HepG2 (cell line): ENCODE data around the gene COL2A1. TPM values are rescaled to one million over a fixed set of nuclear protein-coding genes. Genes with fewer than 3 reads are reported as not detected.

Experiments used
- ATAC-seq: fragments of 200-7000 bp; cut with Tn5 transposase; 3 replicates; pipeline ENCODE4 v1.9.1; 2020; ENCODE audit warnings: mild to moderate bottlenecking, moderate library complexity
- BruUV-seq: library from RNA; stranded (reverse); fragments of 400-500 nt; replicated peaks from 2 replicates; lab custom pipeline; 2021; lab: Mats Ljungman, UMichigan
- CTCF ChIA-PET: fragments of 300-600 bp; formaldehyde crosslinking; extraction: SDS; loops from one replicate; lab custom pipeline; 2021; ENCODE audit warnings: low total read pairs, inconsistent platforms, low intra/inter-chr PET ratio; lab: Yijun Ruan, JAX
- POLR2A ChIA-PET: fragments of 350-600 bp; sonication (Branson Sonifier 250); formaldehyde crosslinking; loops from one replicate; lab custom pipeline; 2020; ENCODE audit warnings: antibody characterized with exemption, inconsistent platforms; lab: Yijun Ruan, JAX
- DNase-seq: peaks from one replicate; pipeline ENCODE4 v3.0.0-alpha.2; 2015; ENCODE audit warnings: low spot score
- FAIRE-seq: peaks from 3 replicates; lab custom pipeline; 2011; peaks lifted over from hg19 to GRCh38; lab: Jason Lieb, UNC
- H2AFZ ChIP-seq: one replicate; pipeline ENCODE4 v1.6.1; 2011; ENCODE audit warnings: low read length, inconsistent platforms
- H3K27ac ChIP-seq: fragments of 300-600 bp; 3 replicates; pipeline ENCODE4 v1.8.0; 2011; ENCODE audit warnings: mixed run types, mild to moderate bottlenecking, mixed read lengths, low read length, inconsistent platforms; ENCODE audit not compliant: insufficient read depth; ENCODE audit errors: extremely low read length
- H3K27me3 ChIP-seq, 2 experiments: fragments of 200-600 bp in 1 of 2; 2 replicates in 1 of 2; 3 replicates in 1 of 2; pipeline versions ENCODE4 v1.6.0 to v1.8.0; 2011; ENCODE audit warnings: low read length in 2 of 2, mild to moderate bottlenecking in 2 of 2, moderate library complexity in 2 of 2, inconsistent platforms in 1 of 2; ENCODE audit not compliant: insufficient read depth in 2 of 2, control insufficient read depth in 1 of 2
- H3K36me3 ChIP-seq, 2 experiments: fragments of 200-600 bp in 1 of 2; replicated peaks in 1 of 2; 2 replicates in 1 of 2; 3 replicates in 1 of 2; pipeline versions ENCODE4 v1.5.1 to v1.8.0; 2011; ENCODE audit warnings: low read length in 2 of 2, inconsistent platforms in 1 of 2; ENCODE audit not compliant: insufficient read depth in 2 of 2, control insufficient read depth in 1 of 2
- H3K4me1 ChIP-seq: 2 replicates; pipeline ENCODE4 v1.5.1; 2012; ENCODE audit warnings: low read length, inconsistent platforms; ENCODE audit not compliant: insufficient read depth
- H3K4me2 ChIP-seq: 2 replicates; pipeline ENCODE4 v1.6.0; 2011; ENCODE audit warnings: low read depth, low read length, inconsistent platforms
- H3K4me3 ChIP-seq, 3 experiments: fragments of 200-600 bp in 1 of 3; sonication (generic), shearing (Covaris generic) in 1 of 3; replicated peaks in 1 of 3; 2 replicates each; pipeline ENCODE4 v1.5.1; 2011 to 2016; ENCODE audit warnings: low read length in 3 of 3, inconsistent platforms in 2 of 3, low read depth in 2 of 3, mild to moderate bottlenecking in 2 of 3, control low read depth in 1 of 3, mixed read lengths in 1 of 3; ENCODE audit not compliant: insufficient read depth in 1 of 3
- H3K79me2 ChIP-seq: one replicate; pipeline ENCODE4 v1.6.1; 2011; ENCODE audit warnings: low read length, inconsistent platforms; ENCODE audit not compliant: insufficient read depth
- H3K9ac ChIP-seq: 2 replicates; pipeline ENCODE4 v1.6.0; 2011; ENCODE audit warnings: mild to moderate bottlenecking, low read depth, low read length, inconsistent platforms; ENCODE audit not compliant: insufficient read depth
- H3K9me3 ChIP-seq: 2 replicates; pipeline ENCODE4 v1.5.1; 2012; ENCODE audit warnings: mild to moderate bottlenecking, low read length
- H4K20me1 ChIP-seq: 2 replicates; pipeline ENCODE4 v1.6.0; 2011; ENCODE audit warnings: inconsistent platforms, mild to moderate bottlenecking, low read length, moderate library complexity; ENCODE audit not compliant: insufficient read depth
- CBFB ChIP-seq: sonication (generic); formaldehyde crosslinking; IDR thresholded peaks from 2 replicates; pipeline ENCODE4 v1.4.0; 2020; ENCODE audit warnings: missing genetic modification reagents
- DNMT1 ChIP-seq: sonication (generic); formaldehyde crosslinking; IDR thresholded peaks from 2 replicates; pipeline ENCODE4 v1.5.1; 2020; ENCODE audit warnings: mild to moderate bottlenecking, missing genetic modification reagents
- JUNB ChIP-seq: sonication (generic); formaldehyde crosslinking; IDR thresholded peaks from 2 replicates; pipeline ENCODE4 v1.8.0; 2022; ENCODE audit warnings: missing genetic modification reagents, mild to moderate bottlenecking, borderline replicate concordance
- KDM3A ChIP-seq: IDR thresholded peaks from 2 replicates; pipeline ENCODE4 v1.6.1; 2018; ENCODE audit warnings: low read depth, missing compliant biosample characterization
- KLF12 ChIP-seq: sonication (generic); formaldehyde crosslinking; IDR thresholded peaks from 2 replicates; pipeline ENCODE4 v1.4.0; 2020; ENCODE audit warnings: missing genetic modification reagents, borderline replicate concordance
- MIXL1 ChIP-seq: IDR thresholded peaks from 2 replicates; pipeline ENCODE4 v1.6.1; 2016
- MTERF4 ChIP-seq: sonication (generic); formaldehyde crosslinking; IDR thresholded peaks from 2 replicates; pipeline ENCODE4 v1.8.0; 2023; ENCODE audit warnings: mild to moderate bottlenecking, missing genetic modification reagents
- PRPF4 ChIP-seq: fragments of 200-400 bp; formaldehyde crosslinking; IDR thresholded peaks from 2 replicates; pipeline ENCODE4 v1.6.1; 2016; ENCODE audit warnings: low read length, low read depth; ENCODE audit not compliant: poor library complexity, severe bottlenecking
- SMAD3 ChIP-seq: sonication (generic); formaldehyde crosslinking; IDR thresholded peaks from 2 replicates; pipeline ENCODE4 v1.4.0; 2020; ENCODE audit warnings: missing genetic modification reagents
- SMAD9 ChIP-seq: sonication (generic); formaldehyde crosslinking; IDR thresholded peaks from 2 replicates; pipeline ENCODE4 v1.5.1; 2020; ENCODE audit warnings: mild to moderate bottlenecking, missing genetic modification reagents
- SRSF1 ChIP-seq: fragments of 200-400 bp; formaldehyde crosslinking; optimal IDR thresholded peaks from 2 replicates; pipeline ENCODE3; 2017; ENCODE audit warnings: mild to moderate bottlenecking, low read depth, low read length, moderate library complexity
- TFDP2 ChIP-seq: sonication (generic); formaldehyde crosslinking; IDR thresholded peaks from 2 replicates; pipeline ENCODE4 v1.4.0; 2020; ENCODE audit warnings: missing genetic modification reagents
- THYN1 ChIP-seq: sonication (generic); formaldehyde crosslinking; IDR thresholded peaks from 2 replicates; pipeline ENCODE4 v1.8.1; 2023; ENCODE audit warnings: low read depth, mild to moderate bottlenecking, moderate library complexity, missing genetic modification reagents, borderline replicate concordance
- ZBTB1 ChIP-seq: sonication (generic); formaldehyde crosslinking; IDR thresholded peaks from 2 replicates; pipeline ENCODE4 v1.4.0; 2020; ENCODE audit warnings: missing genetic modification reagents, borderline replicate concordance
- ZNF12 ChIP-seq: sonication (generic); formaldehyde crosslinking; IDR thresholded peaks from 2 replicates; pipeline ENCODE4 v1.5.0; 2020; ENCODE audit warnings: missing genetic modification reagents
- ZNF337 ChIP-seq: sonication (generic); formaldehyde crosslinking; IDR thresholded peaks from 2 replicates; pipeline ENCODE4 v1.5.1; 2020; ENCODE audit warnings: missing genetic modification reagents, low read depth, mild to moderate bottlenecking, borderline replicate concordance
- ZNF557 ChIP-seq: sonication (generic); formaldehyde crosslinking; IDR thresholded peaks from 2 replicates; pipeline ENCODE4 v1.4.0; 2020; ENCODE audit warnings: missing genetic modification reagents
- ZNF773 ChIP-seq: sonication (generic); formaldehyde crosslinking; IDR thresholded peaks from 2 replicates; pipeline ENCODE4 v1.4.0; 2020; ENCODE audit warnings: missing genetic modification reagents, borderline replicate concordance
- ZNF800 ChIP-seq: sonication (generic); formaldehyde crosslinking; IDR thresholded peaks from 2 replicates; pipeline ENCODE4 v1.4.0; 2020; ENCODE audit warnings: missing genetic modification reagents
- ZNF816 ChIP-seq: sonication (generic); formaldehyde crosslinking; IDR thresholded peaks from 2 replicates; pipeline ENCODE4 v1.8.0; 2022; ENCODE audit warnings: missing genetic modification reagents, mild to moderate bottlenecking, borderline replicate concordance
- WGBS: methylation state at CpG from one replicate; pipeline ENCODE4 v1.1.6; 2017; ENCODE audit warnings: low lambda C conversion rate; 5-methylcytosine and 5-hydroxymethylcytosine counted together
- in situ Hi-C: cut with HindIII; loops from 2 replicates; pipeline ENCODE4 v1.10.0; 2017; ENCODE audit warnings: low pct_unique_long_range_greater_than_20kb; ENCODE audit not compliant: extremely low pct_ligation_motif_present
- intact Hi-C: fragments of 100-400 bp; cut with micrococcal nuclease; formaldehyde crosslinking; loops from one replicate; pipeline ENCODE4 v1.10.0; 2022; ENCODE audit not compliant: unreplicated experiment
- polyA plus RNA-seq, 8 experiments: library from polyadenylated mRNA; depleted of rRNA in 3 of 8; stranded (reverse) in 7 of 8; unstranded in 1 of 8; fragments of >200 nt; fragmentation: Illumina TruSeq in 4 of 8; extraction: Trizol in 4 of 8; gene quantifications; 2 replicates each; pipeline versions ENCODE4 v1.2.1 to v1.2.3, GENCODE V29; 2011 to 2016; ENCODE audit warnings: low read depth in 4 of 8, missing spikeins in 1 of 8, mixed read lengths in 1 of 8; ENCODE audit not compliant: insufficient read depth in 1 of 8
- total RNA-seq, 5 experiments: library from RNA; depleted of rRNA; stranded (reverse); fragments of >200 nt; fragmentation: Illumina TruSeq; extraction: Trizol; gene quantifications; 2 replicates each; pipeline ENCODE4 v1.2.3, GENCODE V29; 2016; ENCODE audit warnings: low read depth in 1 of 5

COL2A1 gene
- total and polyA plus RNA-seq, 2 of the 13 experiments (the other 11 are each of a cell fraction or from before 2014, with no cell fraction given): 7.4 to 38.3 TPM

- Histone ChIP-seq H3K27ac (no peak overlapping the region), H3K79me2 (no peaks in the 10 kb centered on the region), H2AFZ (no peak overlapping the region), H3K36me3 (peaks cover 4 to 15% of the 10 kb centered on the region in 2 experiments; a peak in 1 of 5 replicates), H3K9ac (no peak overlapping the region), H3K4me3 (no peak overlapping the region), H3K4me2 (no peak overlapping the region), H3K9me3 (no peaks in the 10 kb centered on the region), H3K27me3 (no peaks in the 10 kb centered on the region), H3K4me1 (no peaks in the 10 kb centered on the region), H4K20me1 (no peaks in the 10 kb centered on the region)
- POLR2A ChIA-PET: no interaction called here
- in situ Hi-C loops (no loop called here), intact Hi-C loops (no loop called here)
- TF ChIP-seq MTERF4 (CRISPR knock-in tag) (no peak), TFDP2 (CRISPR knock-in tag) (no peak), ZBTB1 (no peak), CBFB (CRISPR knock-in tag) (no peak), ZNF337 (no peak), SMAD3 (CRISPR knock-in tag) (no peak), KDM3A (CRISPR knock-in tag) (no peak), ZNF12 (no peak), MIXL1 (CRISPR knock-in tag) (no peak), KLF12 (no peak), SMAD9 (no peak), ZNF773 (CRISPR knock-in tag) (no peak), ZNF816 (CRISPR knock-in tag) (no peak), PRPF4 (no peak), SRSF1 (no peak), JUNB (no peak), ZNF557 (CRISPR knock-in tag) (no peak), ZNF800 (CRISPR knock-in tag) (no peak), THYN1 (CRISPR knock-in tag) (no peak), DNMT1 (CRISPR knock-in tag) (no peak)
- FAIRE-seq: no peak
- DNase-seq: no peak
- no peak for ATAC-seq
- BruUV-seq: no TSS peak
- CTCF ChIA-PET: no interaction called here
- WGBS: 98% methylated on average over 3 of the region's 3 CpGs
Observed at GRCh38 chr12:48053122-48053521, 48.8 kb upstream of the COL2A1 start.
